ENCODE data around the gene ZMAT5.
"Not testable (repeated sequence)": the region's sequence is repeated elsewhere in the genome, so short reads cannot be mapped to it uniquely, and the experiment has no call there.

Gene ZMAT5

GRCh38 chr22:29758068-29758622 is 8.7 kb downstream of the ZMAT5 start:
- Histone ChIP-seq H3K27me3 (ENCODE audit: insufficient read depth, poor library complexity, severe bottlenecking) (no peaks in the 10 kb centered on the region), H3K9me3 (ENCODE audit: severe bottlenecking) (no peaks in the 10 kb centered on the region), H3K4me1 (ENCODE audit: insufficient read depth, poor library complexity, severe bottlenecking) (no peaks in the 10 kb centered on the region), H3K4me3 (ENCODE audit: severe bottlenecking) (no peak overlapping the region), H3K36me3 (ENCODE audit: low read depth) (no peaks in the 10 kb centered on the region), H3K27ac (ENCODE audit: poor library complexity, severe bottlenecking) (no peak overlapping the region)
- TF ChIP-seq CTCF (IDR thresholded peaks at IDR 0.05; ENCODE audit: poor library complexity, severe bottlenecking) = no peak
- ATAC-seq (ENCODE audit: low read depth) (no peak), DNase-seq (ENCODE audit: low spot score) (no peak)

- no peak for TF ChIP-seq CTCF (IDR thresholded peaks at IDR 0.05; ENCODE audit: poor library complexity, severe bottlenecking)
- no peak for ATAC-seq (ENCODE audit: low read depth)
- Histone ChIP-seq H3K36me3 (ENCODE audit: low read depth) (no peaks in the 10 kb centered on the region), H3K4me1 (ENCODE audit: insufficient read depth, poor library complexity, severe bottlenecking) (no peaks in the 10 kb centered on the region), H3K9me3 (ENCODE audit: severe bottlenecking) (no peaks in the 10 kb centered on the region), H3K27ac (ENCODE audit: poor library complexity, severe bottlenecking) (no peak overlapping the region), H3K4me3 (ENCODE audit: severe bottlenecking) (no peak overlapping the region), H3K27me3 (ENCODE audit: insufficient read depth, poor library complexity, severe bottlenecking) (no peaks in the 10 kb centered on the region)
- no peak for DNase-seq (ENCODE audit: low spot score)
Observed at GRCh38 chr22:29757096-29757495, 9.7 kb downstream of the ZMAT5 start.

- 0 out of 3 replicates have a peak, but pooled peaks have one; percentile 14 for ATAC-seq (ENCODE audit: low read depth)
- H3K36me3 ChIP-seq (ENCODE audit: low read depth) = no peaks in the 10 kb centered on the region
- H3K27ac ChIP-seq (ENCODE audit: poor library complexity, severe bottlenecking) = no peak overlapping the region
- H3K4me3 ChIP-seq (ENCODE audit: severe bottlenecking) = no peak overlapping the region
- no peak for DNase-seq (ENCODE audit: low spot score)
- H3K9me3 ChIP-seq (ENCODE audit: severe bottlenecking) = no peaks in the 10 kb centered on the region
- no peaks in the 10 kb centered on the region for H3K27me3 ChIP-seq (ENCODE audit: insufficient read depth, poor library complexity, severe bottlenecking)
- H3K4me1 ChIP-seq (ENCODE audit: insufficient read depth, poor library complexity, severe bottlenecking) = no peaks in the 10 kb centered on the region
- TF ChIP-seq CTCF (IDR thresholded peaks at IDR 0.05; ENCODE audit: poor library complexity, severe bottlenecking) = no peak
Observed at GRCh38 chr22:29756341-29756740, 10.5 kb downstream of the ZMAT5 start.

GRCh38 chr22:29755889-29756288 is 10.9 kb downstream of the ZMAT5 start:
- Histone ChIP-seq H3K27ac (ENCODE audit: poor library complexity, severe bottlenecking) (no peak overlapping the region), H3K36me3 (ENCODE audit: low read depth) (no peaks in the 10 kb centered on the region), H3K4me3 (ENCODE audit: severe bottlenecking) (no peak overlapping the region), H3K27me3 (ENCODE audit: insufficient read depth, poor library complexity, severe bottlenecking) (no peaks in the 10 kb centered on the region), H3K9me3 (ENCODE audit: severe bottlenecking) (no peaks in the 10 kb centered on the region), H3K4me1 (ENCODE audit: insufficient read depth, poor library complexity, severe bottlenecking) (no peaks in the 10 kb centered on the region)
- ATAC-seq (ENCODE audit: low read depth) (no peak), DNase-seq (ENCODE audit: low spot score) (no peak)
- TF ChIP-seq CTCF (IDR thresholded peaks at IDR 0.05; ENCODE audit: poor library complexity, severe bottlenecking) = no peak

GRCh38 chr22:29754658-29755395 is 12.0 kb downstream of the ZMAT5 start:
- not testable (repeated sequence) for H3K27me3 ChIP-seq (ENCODE audit: insufficient read depth, poor library complexity, severe bottlenecking); DNase-seq (ENCODE audit: low spot score); H3K36me3 ChIP-seq (ENCODE audit: low read depth); H3K27ac ChIP-seq (ENCODE audit: poor library complexity, severe bottlenecking); H3K4me3 ChIP-seq (ENCODE audit: severe bottlenecking); H3K4me1 ChIP-seq (ENCODE audit: insufficient read depth, poor library complexity, severe bottlenecking); ATAC-seq (ENCODE audit: low read depth); H3K9me3 ChIP-seq (ENCODE audit: severe bottlenecking)
